HCT116 (cell line): Measurements from ENCODE around the gene TFCP2L1. TPM values are rescaled to one million over a fixed set of nuclear protein-coding genes. Genes with fewer than 3 reads are reported as not detected.

Experiments
- ATAC-seq: fragments of 200-7000 bp; cut with Tn5 transposase; 2 replicates; pipeline ENCODE4 v1.9.1; 2020; ENCODE audit warnings: mild to moderate bottlenecking, moderate library complexity
- BruUV-seq: library from RNA; stranded (reverse); fragments of 400-500 nt; replicated peaks from 2 replicates; lab custom pipeline; 2021; lab: Mats Ljungman, UMichigan
- CTCF ChIA-PET: fragments of 300-600 bp; sonication (Branson Sonifier 250); formaldehyde crosslinking; loops from one replicate; lab custom pipeline; 2021; ENCODE audit warnings: antibody characterized with exemption; lab: Charles Lee
- POLR2A ChIA-PET: fragments of 300-600, 350-600 bp; sonication (Branson Sonifier 250); formaldehyde crosslinking; loops from one replicate; lab custom pipeline; 2021; ENCODE audit warnings: antibody characterized with exemption; lab: Charles Lee
- RAD21 ChIA-PET, 2 experiments: fragments of 300-600 bp; sonication (Branson Sonifier 250); formaldehyde crosslinking; loops; one replicate each; lab custom pipeline; 2023; ENCODE audit warnings: low total read pairs in 2 of 2; ENCODE audit not compliant: uncharacterized antibody in 2 of 2, unreplicated experiment in 2 of 2, low non-redundant PET in 1 of 2; lab: Charles Lee
- DNase-seq: peaks from one replicate; pipeline ENCODE4 v3.0.0-alpha.2; 2010; ENCODE audit warnings: low read depth, low spot score
- H2AFZ ChIP-seq: fragments of 200-600 bp; shearing (Covaris generic), sonication (generic); 2 replicates; pipeline ENCODE4 v1.6.1; 2017; ENCODE audit warnings: low read depth, mixed run types, mixed read lengths, antibody characterized with exemption, low read length; ENCODE audit not compliant: poor library complexity, severe bottlenecking
- H3K27ac ChIP-seq: 2 replicates; pipeline ENCODE4 v1.5.1; 2012; ENCODE audit warnings: low read depth, low read length
- H3K27me3 ChIP-seq: fragments of 200-600 bp; sonication (generic); 2 replicates; pipeline ENCODE4 v1.6.1; 2016; ENCODE audit warnings: mixed run types, low read length, mixed read lengths; ENCODE audit not compliant: insufficient read depth
- H3K36me3 ChIP-seq, 2 experiments: fragments of 200-500 bp in 1 of 2; fragments of 200-600 bp in 1 of 2; sonication (Bioruptor generic) in 1 of 2; sonication (generic) in 1 of 2; 2 replicates each; pipeline versions ENCODE4 v1.5.1 to v1.6.1; 2014 to 2016; ENCODE audit warnings: low read length in 2 of 2, inconsistent platforms in 1 of 2, mixed read lengths in 1 of 2, mixed run types in 1 of 2; ENCODE audit not compliant: insufficient read depth in 2 of 2, control insufficient read depth in 1 of 2
- H3K4me1 ChIP-seq, 2 experiments: fragments of 200-600 bp in 1 of 2; sonication (generic) in 1 of 2; 2 replicates each; pipeline versions ENCODE4 v1.5.1 to v1.6.1; 2012 to 2017; ENCODE audit warnings: low read length in 2 of 2, inconsistent platforms in 1 of 2, mild to moderate bottlenecking in 1 of 2, mixed read lengths in 1 of 2, mixed run types in 1 of 2, moderate library complexity in 1 of 2; ENCODE audit not compliant: insufficient read depth in 2 of 2, control insufficient read depth in 1 of 2
- H3K4me2 ChIP-seq: fragments of 200-600 bp; sonication (generic); 2 replicates; pipeline ENCODE4 v1.6.1; 2017; ENCODE audit warnings: mixed run types, low read length, mixed read lengths
- H3K4me3 ChIP-seq, 2 experiments: fragments of 200-600 bp in 1 of 2; sonication (generic) in 1 of 2; replicated peaks in 1 of 2; 2 replicates each; pipeline ENCODE4 v1.5.1; 2011 to 2016; ENCODE audit warnings: low read length in 2 of 2, control low read depth in 1 of 2, low read depth in 1 of 2, mild to moderate bottlenecking in 1 of 2, mixed read lengths in 1 of 2, mixed run types in 1 of 2
- H3K79me2 ChIP-seq: fragments of 200-600 bp; sonication (generic); 2 replicates; pipeline ENCODE4 v1.6.1; 2017; ENCODE audit warnings: mild to moderate bottlenecking, mixed run types, low read length, moderate library complexity, mixed read lengths; ENCODE audit not compliant: insufficient read depth
- H3K9ac ChIP-seq: fragments of 200-600 bp; sonication (generic); 2 replicates; pipeline ENCODE4 v1.6.1; 2016; ENCODE audit warnings: low read length, mixed read lengths
- H3K9me2 ChIP-seq: fragments of 200-600 bp; sonication (generic), shearing (Covaris generic); 2 replicates; pipeline ENCODE4 v1.6.1; 2017; ENCODE audit warnings: mixed run types, mild to moderate bottlenecking, moderate library complexity; ENCODE audit not compliant: insufficient read depth
- H3K9me3 ChIP-seq, 2 experiments: fragments of 200-500 bp in 1 of 2; fragments of 200-600 bp in 1 of 2; sonication (Bioruptor generic) in 1 of 2; sonication (generic) in 1 of 2; 2 replicates each; pipeline ENCODE4 v1.6.1; 2014 to 2017; ENCODE audit warnings: low read length in 2 of 2, mixed read lengths in 2 of 2, inconsistent platforms in 1 of 2, low read depth in 1 of 2, mild to moderate bottlenecking in 1 of 2, mixed run types in 1 of 2, moderate library complexity in 1 of 2; ENCODE audit not compliant: control insufficient read depth in 1 of 2, insufficient read depth in 1 of 2
- H4K20me1 ChIP-seq: fragments of 200-600 bp; sonication (generic), shearing (Covaris generic); 2 replicates; pipeline ENCODE4 v1.6.1; 2017; ENCODE audit warnings: mixed run types, mild to moderate bottlenecking, moderate library complexity; ENCODE audit not compliant: insufficient read depth
- ATF3 ChIP-seq: IDR thresholded peaks from 2 replicates; pipeline ENCODE4 v1.6.1; 2012
- CBX3 ChIP-seq: IDR thresholded peaks from 2 replicates; pipeline ENCODE4 v1.6.1; 2012; ENCODE audit warnings: low read depth
- CEBPB ChIP-seq: IDR thresholded peaks from 2 replicates; pipeline ENCODE4 v1.6.1; 2012; ENCODE audit warnings: low read depth
- CTCF ChIP-seq, 3 experiments: fragments of 200-600 bp in 1 of 3; sonication (generic) in 1 of 3; IDR thresholded peaks in 2 of 3; conservative IDR thresholded peaks in 1 of 3; 2 replicates each; pipeline ENCODE4 v1.5.1; 2012 to 2017; ENCODE audit warnings: low read depth in 2 of 3, low read length in 2 of 3, antibody characterized with exemption in 1 of 3, borderline replicate concordance in 1 of 3, control low read depth in 1 of 3, mild to moderate bottlenecking in 1 of 3, mixed read lengths in 1 of 3, mixed run types in 1 of 3, moderate library complexity in 1 of 3; ENCODE audit not compliant: insufficient read depth in 1 of 3
- EGR1 ChIP-seq: IDR thresholded peaks from 2 replicates; pipeline ENCODE4 v1.6.1; 2012; ENCODE audit warnings: low read depth
- ELF1 ChIP-seq: IDR thresholded peaks from 2 replicates; pipeline ENCODE4 v1.6.1; 2012; ENCODE audit warnings: low read depth, borderline replicate concordance
- EZH2 ChIP-seq: fragments of 200-600 bp; sonication (generic); IDR thresholded peaks from 2 replicates; pipeline ENCODE4 v1.6.1; 2017; ENCODE audit warnings: antibody characterized with exemption, mixed run types
- EZH2phosphoT487 ChIP-seq: fragments of 200-600 bp; IDR thresholded peaks from 2 replicates; pipeline ENCODE4 v1.6.1; 2018; ENCODE audit warnings: antibody characterized with exemption, borderline replicate concordance
- FOSL1 ChIP-seq: IDR thresholded peaks from 2 replicates; pipeline ENCODE4 v1.6.1; 2012; ENCODE audit warnings: low read depth
- JUND ChIP-seq: IDR thresholded peaks from 2 replicates; pipeline ENCODE4 v1.6.1; 2012
- MAX ChIP-seq: IDR thresholded peaks from 2 replicates; pipeline ENCODE4 v1.6.1; 2012
- POLR2A ChIP-seq: IDR thresholded peaks from 2 replicates; pipeline ENCODE4 v1.7.0; 2011; ENCODE audit warnings: borderline replicate concordance; ENCODE audit not compliant: insufficient read depth, insufficient read length; ENCODE audit errors: extremely low read depth
- RAD21 ChIP-seq: IDR thresholded peaks from 2 replicates; pipeline ENCODE4 v1.6.1; 2012; ENCODE audit warnings: low read depth, mild to moderate bottlenecking
- SIN3A ChIP-seq: IDR thresholded peaks from 2 replicates; pipeline ENCODE4 v1.6.1; 2012; ENCODE audit warnings: low read depth
- SP1 ChIP-seq: IDR thresholded peaks from 2 replicates; pipeline ENCODE4 v1.6.1; 2012; ENCODE audit warnings: low read depth
- SRF ChIP-seq: IDR thresholded peaks from 2 replicates; pipeline ENCODE4 v1.6.1; 2012; ENCODE audit warnings: low read depth
- YY1 ChIP-seq: IDR thresholded peaks from 2 replicates; pipeline ENCODE4 v1.6.1; 2011; ENCODE audit warnings: low read length, low read depth, moderate library complexity, mild to moderate bottlenecking; ENCODE audit not compliant: insufficient replicate concordance; ENCODE audit errors: extremely low read depth
- ZBTB33 ChIP-seq: IDR thresholded peaks from 2 replicates; pipeline ENCODE4 v1.6.1; 2011; ENCODE audit warnings: mild to moderate bottlenecking, low read length, moderate library complexity; ENCODE audit not compliant: insufficient replicate concordance; ENCODE audit errors: extremely low read depth
- ZFX ChIP-seq: fragments of 450-650 bp; IDR thresholded peaks from 2 replicates; pipeline ENCODE4 v1.6.1; 2017
- ZNF274 ChIP-seq: fragments of 200-500 bp; sonication (Bioruptor generic); IDR thresholded peaks from 2 replicates; pipeline ENCODE4 v1.6.1; 2014; ENCODE audit warnings: mild to moderate bottlenecking, low read depth, low read length, inconsistent platforms
- intact Hi-C: fragments of 100-400 bp; cut with micrococcal nuclease; formaldehyde crosslinking; loops from 2 replicates; pipeline ENCODE4 v1.10.0; 2022
- total RNA-seq: library from RNA; stranded (reverse); gene quantifications from one replicate; pipeline ENCODE4 v1.2.1, GENCODE V29; 2021; ENCODE audit not compliant: unreplicated experiment

Gene TFCP2L1
- total RNA-seq, 1 experiment from 2014 or later, result 8.4 TPM

GRCh38 chr2:121286506-121286905 lies 1.5 kb upstream of the TFCP2L1 start:
- Histone ChIP-seq H3K36me3 (no peaks in the 10 kb centered on the region), H3K79me2 (0 out of 2 replicates have a peak, but pooled peaks cover 4% of the 10 kb centered on the region), H3K27ac (no peak overlapping the region), H2AFZ (no peak overlapping the region), H3K9me3 (no peaks in the 10 kb centered on the region), H3K4me1 (peaks cover 0 to 25% of the 10 kb centered on the region in 2 experiments; a peak in 2 of 4 replicates), H3K4me2 (no peak overlapping the region), H3K9ac (no peak overlapping the region), H3K27me3 (no peaks in the 10 kb centered on the region), H3K9me2 (no peaks in the 10 kb centered on the region), H4K20me1 (no peaks in the 10 kb centered on the region), H3K4me3 (no peak overlapping the region)
- intact Hi-C loops, result no loop called here
- DNase-seq (no peak), ATAC-seq (no peak)
- ChIA-PET POLR2A (no interaction called here), CTCF (interaction anchor here (1.2 kb wide), 1 partner anchor 11 kb away, joined by 5 read pairs; no protein-coding TSS in a partner anchor), RAD21 (no interaction called here)
- no peak for TF ChIP-seq SIN3A
- no peak for TF ChIP-seq RAD21
- TF ChIP-seq FOSL1, result no peak
- TF ChIP-seq EZH2, result no peak
- TF ChIP-seq ZNF274, result no peak
- no peak for TF ChIP-seq POLR2A
- TF ChIP-seq ATF3, result no peak
- TF ChIP-seq CTCF (IDR thresholded peaks at IDR 0.05 in 2 of 3, conservative IDR thresholded peaks at IDR 0.05 in 1 of 3; ENCODE audit: borderline replicate concordance in 1 of 3, insufficient read depth in 1 of 3, low read depth in 2 of 3, low read length in 2 of 3), result no peak
- no peak for TF ChIP-seq ELF1
- no peak for TF ChIP-seq EGR1
- TF ChIP-seq ZBTB33, result no peak
- TF ChIP-seq SP1, result no peak
- no peak for TF ChIP-seq EZH2phosphoT487
- TF ChIP-seq CBX3, result no peak
- no peak for TF ChIP-seq MAX
- TF ChIP-seq CEBPB, result no peak
- no peak for TF ChIP-seq SRF
- TF ChIP-seq ZFX, result no peak
- no peak for TF ChIP-seq JUND
- TF ChIP-seq YY1, result no peak
- no TSS peak for BruUV-seq
